HFFc6 (cell line): ENCODE data around the gene CNP. TPM values are rescaled to one million over a fixed set of nuclear protein-coding genes. Genes with fewer than 3 reads are reported as not detected.

Experiments used
- DNase-seq: peaks from one replicate; pipeline ENCODE4 v3.0.0-alpha.2; 2018
- H3K27ac Mint-ChIP-seq: 2 replicates; pipeline ENCODE4 v1.8.0; 2020; ENCODE audit warnings: mild to moderate bottlenecking, mixed read lengths
- H3K27me3 Mint-ChIP-seq: 2 replicates; pipeline ENCODE4 v1.8.0; 2021; ENCODE audit warnings: mild to moderate bottlenecking, moderate library complexity, mixed read lengths; ENCODE audit not compliant: insufficient read depth
- H3K36me3 Mint-ChIP-seq: 2 replicates; pipeline ENCODE4 v1.8.0; 2021; ENCODE audit warnings: low read depth, mixed read lengths
- H3K4me1 Mint-ChIP-seq: 2 replicates; pipeline ENCODE4 v1.8.0; 2020; ENCODE audit warnings: low read depth, mixed read lengths
- H3K4me3 Mint-ChIP-seq: 2 replicates; pipeline ENCODE4 v1.8.0; 2020; ENCODE audit warnings: mild to moderate bottlenecking, moderate library complexity, mixed read lengths
- H3K9me3 Mint-ChIP-seq: 2 replicates; pipeline ENCODE4 v1.8.0; 2020; ENCODE audit warnings: mild to moderate bottlenecking, mixed read lengths
- total RNA-seq, 6 experiments: library from RNA; stranded (reverse); fragmentation: NEBNext Ultra II Directional; extraction: Animal tissue kit (Norgen Biotek cat#: 25700); gene quantifications; 2 replicates in 1 of 6; 3 replicates in 5 of 6; pipeline ENCODE4 v1.2.3, GENCODE V29; 2021
- TF ChIP-seq, protein P1 (sequence below): fragments of 200-600 bp; sonication (generic); IDR thresholded peaks from 2 replicates; pipeline ENCODE4 v1.5.0; 2021; ENCODE audit warnings: antibody characterized with exemption, mild to moderate bottlenecking

The CNP gene
- total RNA-seq, 6 experiments from 2014 or later: 105 to 118 (median 111) TPM

DNA sequence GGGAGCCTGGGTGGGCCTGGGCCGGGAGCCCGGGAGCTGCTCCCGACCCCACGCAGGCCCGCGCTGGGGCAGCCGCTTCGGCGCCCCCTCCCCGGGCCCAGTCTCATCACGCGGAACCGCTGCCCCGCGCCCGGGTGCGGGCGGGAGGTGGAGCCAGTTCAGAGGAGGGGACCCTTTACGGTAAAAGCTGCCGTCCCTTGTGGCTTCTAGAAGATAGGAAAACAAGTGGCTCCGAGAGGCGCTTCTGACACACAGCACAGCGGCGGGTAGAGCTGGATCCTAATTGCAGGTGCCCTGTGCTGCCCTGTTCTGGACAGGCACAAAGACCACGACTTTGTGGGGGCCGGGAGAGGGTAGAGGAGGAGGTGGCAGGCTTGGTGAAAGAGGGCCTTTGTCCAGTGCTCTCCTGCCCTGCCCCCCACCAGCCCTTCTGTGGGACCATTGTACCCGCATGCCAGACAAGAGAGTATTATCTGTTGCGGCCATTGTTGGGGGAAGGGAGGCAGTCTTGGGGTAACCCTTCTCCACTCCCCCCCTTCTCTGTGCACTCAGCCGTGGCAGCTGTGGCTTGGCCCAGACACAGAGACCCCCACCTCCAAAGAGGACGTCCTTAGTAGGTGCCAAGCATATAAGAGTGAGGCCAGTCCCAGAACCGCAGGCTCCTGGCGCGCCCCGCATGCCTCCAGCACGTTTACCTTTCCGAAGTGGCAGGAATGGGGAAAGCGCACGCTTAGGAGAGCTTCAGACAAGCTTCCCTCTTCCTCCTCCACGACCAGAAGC, 736 bp downstream of the CNP start:
- Mint-ChIP-seq H3K4me3 (peak overlapping the region; percentile 90), H3K36me3 (peaks cover 19% of the 10 kb centered on the region), H3K27ac (peak overlapping the region; percentile 64), H3K9me3 (no peaks in the 10 kb centered on the region), H3K27me3 (peaks cover 9% of the 10 kb centered on the region), H3K4me1 (peaks cover 27% of the 10 kb centered on the region)
- TF ChIP-seq, protein P1, sequence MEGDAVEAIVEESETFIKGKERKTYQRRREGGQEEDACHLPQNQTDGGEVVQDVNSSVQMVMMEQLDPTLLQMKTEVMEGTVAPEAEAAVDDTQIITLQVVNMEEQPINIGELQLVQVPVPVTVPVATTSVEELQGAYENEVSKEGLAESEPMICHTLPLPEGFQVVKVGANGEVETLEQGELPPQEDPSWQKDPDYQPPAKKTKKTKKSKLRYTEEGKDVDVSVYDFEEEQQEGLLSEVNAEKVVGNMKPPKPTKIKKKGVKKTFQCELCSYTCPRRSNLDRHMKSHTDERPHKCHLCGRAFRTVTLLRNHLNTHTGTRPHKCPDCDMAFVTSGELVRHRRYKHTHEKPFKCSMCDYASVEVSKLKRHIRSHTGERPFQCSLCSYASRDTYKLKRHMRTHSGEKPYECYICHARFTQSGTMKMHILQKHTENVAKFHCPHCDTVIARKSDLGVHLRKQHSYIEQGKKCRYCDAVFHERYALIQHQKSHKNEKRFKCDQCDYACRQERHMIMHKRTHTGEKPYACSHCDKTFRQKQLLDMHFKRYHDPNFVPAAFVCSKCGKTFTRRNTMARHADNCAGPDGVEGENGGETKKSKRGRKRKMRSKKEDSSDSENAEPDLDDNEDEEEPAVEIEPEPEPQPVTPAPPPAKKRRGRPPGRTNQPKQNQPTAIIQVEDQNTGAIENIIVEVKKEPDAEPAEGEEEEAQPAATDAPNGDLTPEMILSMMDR: no peak
- DNase-seq: no peak

DNA sequence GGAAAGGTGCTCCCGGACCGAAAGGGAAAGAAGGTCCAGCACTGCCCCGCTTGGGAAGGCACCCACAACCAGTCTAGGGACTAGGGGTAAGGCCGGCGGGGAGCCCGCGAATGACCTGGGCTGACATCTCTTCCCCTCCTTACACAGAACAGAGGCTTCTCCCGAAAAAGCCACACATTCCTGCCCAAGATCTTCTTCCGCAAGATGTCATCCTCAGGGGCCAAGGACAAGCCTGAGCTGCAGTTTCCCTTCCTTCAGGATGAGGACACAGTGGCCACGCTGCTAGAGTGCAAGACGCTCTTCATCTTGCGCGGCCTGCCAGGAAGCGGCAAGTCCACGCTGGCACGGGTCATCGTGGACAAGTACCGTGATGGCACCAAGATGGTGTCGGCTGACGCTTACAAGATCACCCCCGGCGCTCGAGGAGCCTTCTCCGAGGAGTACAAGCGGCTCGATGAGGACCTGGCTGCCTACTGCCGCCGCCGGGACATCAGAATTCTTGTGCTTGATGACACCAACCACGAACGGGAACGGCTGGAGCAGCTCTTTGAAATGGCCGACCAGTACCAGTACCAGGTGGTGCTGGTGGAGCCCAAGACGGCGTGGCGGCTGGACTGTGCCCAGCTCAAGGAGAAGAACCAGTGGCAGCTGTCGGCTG, 1.5 kb downstream of the CNP start:
- peaks cover 25% of the 10 kb centered on the region for H3K36me3 Mint-ChIP-seq
- TF ChIP-seq, protein P1: no peak
- no peaks in the 10 kb centered on the region for H3K9me3 Mint-ChIP-seq
- peaks cover 9% of the 10 kb centered on the region for H3K27me3 Mint-ChIP-seq
- peak overlapping the region; percentile 90 for H3K4me3 Mint-ChIP-seq
- H3K27ac Mint-ChIP-seq: peak overlapping the region; percentile 64
- DNase-seq: no peak
- H3K4me1 Mint-ChIP-seq: peaks cover 27% of the 10 kb centered on the region

DNA sequence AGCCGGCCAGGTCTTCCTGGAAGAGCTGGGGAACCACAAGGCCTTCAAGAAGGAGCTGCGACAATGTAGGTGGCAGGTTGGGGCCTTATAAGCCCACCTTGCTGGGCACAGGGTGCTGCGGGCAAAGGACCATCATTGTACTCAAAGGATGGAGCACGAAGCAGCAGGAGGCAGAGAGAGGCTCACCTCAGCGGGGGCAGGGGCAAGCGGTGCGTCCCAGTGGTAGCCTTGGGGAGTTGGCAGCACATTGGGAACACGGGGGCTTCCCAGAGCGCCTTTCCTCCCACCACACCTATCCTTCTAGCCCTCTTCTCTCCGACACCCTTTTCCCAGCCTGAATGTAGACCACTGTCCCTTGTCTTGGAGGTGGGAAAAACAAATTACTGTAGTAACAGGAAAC, 2.1 kb downstream of the CNP start:
- TF ChIP-seq, protein P1: no peak
- peaks cover 25% of the 10 kb centered on the region for H3K36me3 Mint-ChIP-seq
- H3K4me1 Mint-ChIP-seq: peaks cover 27% of the 10 kb centered on the region
- DNase-seq: no peak
- H3K27me3 Mint-ChIP-seq: peaks cover 10% of the 10 kb centered on the region
- peak overlapping the region; percentile 90 for H3K4me3 Mint-ChIP-seq
- no peak overlapping the region for H3K27ac Mint-ChIP-seq
- H3K9me3 Mint-ChIP-seq: no peaks in the 10 kb centered on the region

DNA sequence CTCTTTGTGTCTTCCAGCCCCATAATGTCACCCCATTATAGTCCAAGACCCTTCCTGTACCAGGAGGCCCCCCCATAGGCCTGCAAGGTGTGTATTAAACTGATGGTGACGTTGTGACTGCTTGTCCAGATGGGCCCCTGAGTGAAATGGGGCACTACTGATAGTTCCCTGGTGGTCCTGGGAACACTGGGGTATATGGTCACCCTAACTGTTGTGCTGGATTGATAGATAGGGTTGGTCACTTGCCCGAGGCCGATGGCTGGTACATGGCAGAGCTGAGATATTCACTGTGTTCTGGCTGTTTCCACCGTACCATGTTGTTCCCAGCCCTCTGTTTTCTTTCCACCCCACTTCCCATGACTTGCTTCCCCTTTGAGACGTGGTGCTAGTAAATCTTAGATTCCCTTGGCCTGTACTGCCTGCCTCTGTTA, 4.3 kb downstream of the CNP start:
- Mint-ChIP-seq H3K27ac (peak overlapping the region; percentile 35; the same call in 1 of the 2 replicates), H3K4me1 (peaks cover 23% of the 10 kb centered on the region), H3K36me3 (peaks cover 26% of the 10 kb centered on the region), H3K27me3 (peaks cover 14% of the 10 kb centered on the region), H3K4me3 (no peak overlapping the region), H3K9me3 (no peaks in the 10 kb centered on the region)
- TF ChIP-seq, protein P1: no peak
- no peak for DNase-seq

DNA sequence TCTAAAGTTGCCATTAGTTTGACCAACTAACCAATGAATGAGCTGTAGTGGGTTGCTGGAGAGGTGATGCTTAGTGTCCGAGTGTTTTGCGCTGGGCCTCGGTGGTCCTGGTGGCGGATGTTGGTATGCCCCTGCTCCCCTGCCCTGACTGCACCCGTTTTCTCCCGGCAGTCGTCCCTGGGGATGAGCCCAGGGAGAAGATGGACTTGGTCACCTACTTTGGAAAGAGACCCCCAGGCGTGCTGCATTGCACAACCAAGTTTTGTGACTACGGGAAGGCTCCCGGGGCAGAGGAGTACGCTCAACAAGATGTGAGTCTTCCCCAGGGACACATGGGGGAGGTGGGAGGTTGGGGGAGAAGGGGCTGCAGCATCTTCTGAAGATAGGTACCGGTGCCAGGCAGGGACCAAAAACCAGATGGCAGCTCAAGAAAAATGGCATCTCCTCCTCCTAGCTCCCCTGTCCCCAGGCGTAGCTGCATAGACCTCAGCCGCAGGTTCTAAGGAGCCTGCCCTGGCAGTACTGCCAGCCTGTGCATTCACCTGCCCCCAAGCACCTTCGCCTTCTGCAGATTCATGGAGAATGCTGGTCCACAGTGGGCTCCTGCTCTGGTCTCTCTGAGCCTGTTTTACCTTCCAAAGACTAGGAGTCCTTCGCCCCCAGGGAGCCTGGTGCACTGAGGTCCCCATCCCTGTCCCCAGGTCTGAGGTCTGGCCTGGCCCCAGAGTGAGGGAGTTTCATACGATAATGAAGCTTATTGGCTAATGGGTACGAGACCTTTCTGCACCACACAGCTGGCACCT, 5.3 kb downstream of the CNP start:
- TF ChIP-seq, protein P1: no peak
- Mint-ChIP-seq H3K36me3 (peaks cover 29% of the 10 kb centered on the region), H3K4me1 (peaks cover 30% of the 10 kb centered on the region), H3K4me3 (no peak overlapping the region; the same call in 1 of the 2 replicates), H3K27ac (peak overlapping the region; percentile 52), H3K9me3 (no peaks in the 10 kb centered on the region), H3K27me3 (peaks cover 14% of the 10 kb centered on the region)
- DNase-seq: no peak
